ENCODE data around the gene CYTH2. TPM values are rescaled to one million over a fixed set of nuclear protein-coding genes. Genes with fewer than 3 reads are reported as not detected.

The CYTH2 gene
- total RNA-seq, 1 experiment from 2014 or later, result 103 TPM

GRCh38 chr19:48489608-48490216, 20.5 kb downstream of the CYTH2 start:
- no peak overlapping the region for H2AFZ ChIP-seq (ENCODE audit: low read length)
- H4K8ac ChIP-seq (replicated peaks; ENCODE audit: insufficient read length, low read depth, low read length), result no peak overlapping the region
- Mint-ChIP-seq H3K4me3 (peak overlapping the region; percentile 40 to 58; a peak in 4 of 5 replicates), H3K36me3 (ENCODE audit: insufficient read depth in 1 of 3, low read depth in 3 of 3) (peaks cover 0 to 19% (median 5%) of the 10 kb centered on the region in 3 experiments; a peak in 6 of 7 replicates), H3K9me3 (no peaks in the 10 kb centered on the region; a peak in 2 of 5 replicates), H3K4me1 (peaks cover 23 to 35% of the 10 kb centered on the region in 2 experiments), H3K27me3 (ENCODE audit: low read depth) (peaks cover 34% of the 10 kb centered on the region), H3K27ac (no peak overlapping the region)
- H3K27ac ChIP-seq (ENCODE audit: insufficient read length, low read depth, low read length), result no peak overlapping the region
- DNase-seq, result peak; percentile 92
- no peak overlapping the region for H3T11ph ChIP-seq (ENCODE audit: low read length)
- H3K4ac ChIP-seq (ENCODE audit: low read depth, low read length), result no peak overlapping the region
- H3K9me3 ChIP-seq (ENCODE audit: control insufficient read depth, low read depth, low read length), result no peaks in the 10 kb centered on the region
- peaks cover 8% of the 10 kb centered on the region for H3K23me2 ChIP-seq (ENCODE audit: insufficient read length, low read depth, low read length, poor library complexity, severe bottlenecking)
- no CpG with 5 or more reads among the region's 19 CpGs for whole genome bisulfite sequencing (ENCODE audit: extremely low coverage, insufficient read length, low lambda C conversion rate)
- no peak overlapping the region for H2BK5ac ChIP-seq (ENCODE audit: insufficient read length, low read length)
- H3K56ac ChIP-seq (ENCODE audit: insufficient read length, low read depth, low read length), result no peak overlapping the region
- H3K79me1 ChIP-seq (ENCODE audit: insufficient read depth, low read depth, low read length, poor library complexity, severe bottlenecking), result no peaks in the 10 kb centered on the region
- H2BK12ac ChIP-seq (ENCODE audit: insufficient read length, low read depth, low read length), result no peak overlapping the region
- H3K4me1 ChIP-seq (ENCODE audit: insufficient read depth, low read length), result no peaks in the 10 kb centered on the region
- no peak overlapping the region for H2BK20ac ChIP-seq (ENCODE audit: low read depth, low read length, poor library complexity, severe bottlenecking)
- no peak overlapping the region for H4K5ac ChIP-seq (ENCODE audit: insufficient read length, low read depth, low read length)
- no peak overlapping the region for H3K14ac ChIP-seq (ENCODE audit: insufficient read depth, low read length)
- TF ChIP-seq CTCF (conservative IDR thresholded peaks at IDR 0.05), result peak; percentile 97
- H2BK120ac ChIP-seq (ENCODE audit: low read depth, low read length, poor library complexity, severe bottlenecking), result no peak overlapping the region
- no peak overlapping the region for H2BK15ac ChIP-seq (ENCODE audit: low read depth, low read length)
- H3K27me3 ChIP-seq (ENCODE audit: insufficient read depth, low read length), result no peaks in the 10 kb centered on the region; the same call in 1 of the 2 replicates
- H3K9ac ChIP-seq (ENCODE audit: extremely low read depth, insufficient read length, low read length), result no peak overlapping the region
- H3K23ac ChIP-seq (ENCODE audit: insufficient read length, low read depth, low read length), result no peak overlapping the region
- H3K4me2 ChIP-seq (ENCODE audit: insufficient read depth, insufficient read length, low read length), result no peak overlapping the region
- H2AK5ac ChIP-seq (ENCODE audit: insufficient read length, low read length), result no peak overlapping the region
- H4K20me1 ChIP-seq (ENCODE audit: control insufficient read depth, insufficient read depth, insufficient read length), result no peaks in the 10 kb centered on the region
- no peak overlapping the region for H4K91ac ChIP-seq (ENCODE audit: insufficient read length, low read depth, low read length)
- no peak overlapping the region for H3K18ac ChIP-seq (ENCODE audit: insufficient read length, low read depth, low read length)
- no peaks in the 10 kb centered on the region for H3K79me2 ChIP-seq (ENCODE audit: insufficient read depth, low read length)
